ENCODE results near the gene KCNIP3. TPM values are rescaled to one million over a fixed set of nuclear protein-coding genes. Genes with fewer than 3 reads are reported as not detected.

The KCNIP3 gene
- total and polyA plus RNA-seq, 9 of the 15 experiments (the other 6 are each of a cell fraction or from before 2014, with no cell fraction given) = 0.04 TPM; not detected in 8

DNA sequence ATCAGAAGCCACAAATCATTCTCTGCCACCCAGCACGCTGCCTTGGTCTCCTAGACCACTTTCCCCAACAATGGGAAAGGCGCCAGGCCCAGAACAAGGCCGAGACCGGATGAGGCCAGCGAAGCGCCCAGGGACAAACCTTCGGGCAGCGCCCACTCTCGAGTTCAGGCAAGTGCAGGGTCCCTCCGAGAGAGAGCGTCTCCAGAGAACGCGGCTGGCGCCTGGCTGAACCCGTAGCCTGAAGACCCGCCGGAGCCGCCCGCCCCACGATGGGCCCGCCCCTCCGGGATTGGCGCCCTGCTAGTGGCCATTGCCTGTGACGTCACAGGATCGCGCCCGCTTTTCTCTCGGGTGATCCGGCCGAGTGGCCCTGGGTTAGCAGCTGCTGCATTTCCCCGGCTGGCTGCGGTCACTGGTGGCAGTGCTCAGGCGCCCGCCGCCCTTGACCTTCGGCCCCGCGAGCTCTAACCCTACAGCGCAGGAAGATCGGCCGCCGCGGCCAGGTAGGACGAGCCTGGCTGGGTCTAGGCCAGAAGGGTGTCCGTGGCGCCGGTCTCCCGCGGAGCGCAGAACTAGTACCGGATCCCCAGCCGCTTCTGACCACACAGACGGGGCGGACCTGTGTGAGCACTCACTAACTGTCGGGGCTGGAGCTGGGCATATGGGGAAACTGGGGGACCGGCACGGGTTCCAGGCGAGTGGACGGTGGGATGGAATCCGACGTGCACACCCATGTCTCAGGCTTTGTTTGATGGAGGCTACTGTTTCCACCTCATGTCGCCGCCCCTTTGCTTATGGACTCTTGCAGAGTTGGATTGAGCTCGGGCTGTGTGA lies 105.4 kb downstream of the KCNIP3 start, which contains the start of gene FAHD2A (continued):
- TF ChIP-seq RFX5 (IDR thresholded peaks at IDR 0.05; ENCODE audit: low read depth, low read length) (0 out of 2 replicates have a peak, but pooled peaks have one; percentile 27), RCOR1 (IDR thresholded peaks at IDR 0.05; ENCODE audit: borderline replicate concordance in 1 of 2, low read depth in 2 of 2, low read length in 2 of 2) (no peak), POLR2A (conservative IDR thresholded peaks at IDR 0.05) (peak; percentile 92), HMBOX1 (IDR thresholded peaks at IDR 0.05) (0 out of 2 replicates have a peak, but pooled peaks have one; percentile 7), ZC3H8 (IDR thresholded peaks at IDR 0.05) (no peak), SUPT5H (IDR thresholded peaks at IDR 0.05) (peak; percentile 92), MYC (IDR thresholded peaks at IDR 0.05; ENCODE audit: low read depth, low read length) (peak; percentile 36; the same call in 1 of the 2 replicates), MYC (CRISPR knock-in tag; IDR thresholded peaks at IDR 0.05; ENCODE audit: borderline replicate concordance, low read depth) (no peak), POLR2G (IDR thresholded peaks at IDR 0.05; ENCODE audit: low read depth, low read length) (peak; percentile 94), TCF3 (CRISPR knock-in tag; IDR thresholded peaks at IDR 0.05) (0 out of 2 replicates have a peak, but pooled peaks have one; percentile 12), BRCA1 (IDR thresholded peaks at IDR 0.05) (no peak), BRCA1 (CRISPR knock-in tag; IDR thresholded peaks at IDR 0.05) (no peak), ZNF79 (CRISPR knock-in tag; IDR thresholded peaks at IDR 0.05; ENCODE audit: low read depth) (no peak), SAFB (IDR thresholded peaks at IDR 0.05; ENCODE audit: borderline replicate concordance, low read depth, low read length) (peak; percentile 98), POLR2AphosphoS5 (IDR thresholded peaks at IDR 0.05; ENCODE audit: control insufficient read depth, insufficient read depth, low read depth, low read length) (0 out of 2 replicates have a peak, but pooled peaks have one; percentile 46), PHF8 (IDR thresholded peaks at IDR 0.05; ENCODE audit: borderline replicate concordance, low read length) (peak; percentile 88; the same call in 1 of the 2 replicates), CSDE1 (IDR thresholded peaks at IDR 0.05) (peak in 1 of 2 experiments; percentile 61; a peak in 1 of 4 replicates)
- TF ChIP-seq, protein P1, sequence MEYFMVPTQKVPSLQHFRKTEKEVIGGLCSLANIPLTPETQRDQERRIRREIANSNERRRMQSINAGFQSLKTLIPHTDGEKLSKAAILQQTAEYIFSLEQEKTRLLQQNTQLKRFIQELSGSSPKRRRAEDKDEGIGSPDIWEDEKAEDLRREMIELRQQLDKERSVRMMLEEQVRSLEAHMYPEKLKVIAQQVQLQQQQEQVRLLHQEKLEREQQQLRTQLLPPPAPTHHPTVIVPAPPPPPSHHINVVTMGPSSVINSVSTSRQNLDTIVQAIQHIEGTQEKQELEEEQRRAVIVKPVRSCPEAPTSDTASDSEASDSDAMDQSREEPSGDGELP (CRISPR knock-in tag; IDR thresholded peaks at IDR 0.05; ENCODE audit: borderline replicate concordance) = peak; percentile 93
- TF ChIP-seq, protein P2, sequence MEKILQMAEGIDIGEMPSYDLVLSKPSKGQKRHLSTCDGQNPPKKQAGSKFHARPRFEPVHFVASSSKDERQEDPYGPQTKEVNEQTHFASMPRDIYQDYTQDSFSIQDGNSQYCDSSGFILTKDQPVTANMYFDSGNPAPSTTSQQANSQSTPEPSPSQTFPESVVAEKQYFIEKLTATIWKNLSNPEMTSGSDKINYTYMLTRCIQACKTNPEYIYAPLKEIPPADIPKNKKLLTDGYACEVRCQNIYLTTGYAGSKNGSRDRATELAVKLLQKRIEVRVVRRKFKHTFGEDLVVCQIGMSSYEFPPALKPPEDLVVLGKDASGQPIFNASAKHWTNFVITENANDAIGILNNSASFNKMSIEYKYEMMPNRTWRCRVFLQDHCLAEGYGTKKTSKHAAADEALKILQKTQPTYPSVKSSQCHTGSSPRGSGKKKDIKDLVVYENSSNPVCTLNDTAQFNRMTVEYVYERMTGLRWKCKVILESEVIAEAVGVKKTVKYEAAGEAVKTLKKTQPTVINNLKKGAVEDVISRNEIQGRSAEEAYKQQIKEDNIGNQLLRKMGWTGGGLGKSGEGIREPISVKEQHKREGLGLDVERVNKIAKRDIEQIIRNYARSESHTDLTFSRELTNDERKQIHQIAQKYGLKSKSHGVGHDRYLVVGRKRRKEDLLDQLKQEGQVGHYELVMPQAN (IDR thresholded peaks at IDR 0.05; ENCODE audit: borderline replicate concordance) = peak; percentile 69
- TF ChIP-seq, protein P3, sequence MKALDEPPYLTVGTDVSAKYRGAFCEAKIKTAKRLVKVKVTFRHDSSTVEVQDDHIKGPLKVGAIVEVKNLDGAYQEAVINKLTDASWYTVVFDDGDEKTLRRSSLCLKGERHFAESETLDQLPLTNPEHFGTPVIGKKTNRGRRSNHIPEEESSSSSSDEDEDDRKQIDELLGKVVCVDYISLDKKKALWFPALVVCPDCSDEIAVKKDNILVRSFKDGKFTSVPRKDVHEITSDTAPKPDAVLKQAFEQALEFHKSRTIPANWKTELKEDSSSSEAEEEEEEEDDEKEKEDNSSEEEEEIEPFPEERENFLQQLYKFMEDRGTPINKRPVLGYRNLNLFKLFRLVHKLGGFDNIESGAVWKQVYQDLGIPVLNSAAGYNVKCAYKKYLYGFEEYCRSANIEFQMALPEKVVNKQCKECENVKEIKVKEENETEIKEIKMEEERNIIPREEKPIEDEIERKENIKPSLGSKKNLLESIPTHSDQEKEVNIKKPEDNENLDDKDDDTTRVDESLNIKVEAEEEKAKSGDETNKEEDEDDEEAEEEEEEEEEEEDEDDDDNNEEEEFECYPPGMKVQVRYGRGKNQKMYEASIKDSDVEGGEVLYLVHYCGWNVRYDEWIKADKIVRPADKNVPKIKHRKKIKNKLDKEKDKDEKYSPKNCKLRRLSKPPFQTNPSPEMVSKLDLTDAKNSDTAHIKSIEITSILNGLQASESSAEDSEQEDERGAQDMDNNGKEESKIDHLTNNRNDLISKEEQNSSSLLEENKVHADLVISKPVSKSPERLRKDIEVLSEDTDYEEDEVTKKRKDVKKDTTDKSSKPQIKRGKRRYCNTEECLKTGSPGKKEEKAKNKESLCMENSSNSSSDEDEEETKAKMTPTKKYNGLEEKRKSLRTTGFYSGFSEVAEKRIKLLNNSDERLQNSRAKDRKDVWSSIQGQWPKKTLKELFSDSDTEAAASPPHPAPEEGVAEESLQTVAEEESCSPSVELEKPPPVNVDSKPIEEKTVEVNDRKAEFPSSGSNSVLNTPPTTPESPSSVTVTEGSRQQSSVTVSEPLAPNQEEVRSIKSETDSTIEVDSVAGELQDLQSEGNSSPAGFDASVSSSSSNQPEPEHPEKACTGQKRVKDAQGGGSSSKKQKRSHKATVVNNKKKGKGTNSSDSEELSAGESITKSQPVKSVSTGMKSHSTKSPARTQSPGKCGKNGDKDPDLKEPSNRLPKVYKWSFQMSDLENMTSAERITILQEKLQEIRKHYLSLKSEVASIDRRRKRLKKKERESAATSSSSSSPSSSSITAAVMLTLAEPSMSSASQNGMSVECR (CRISPR knock-in tag; IDR thresholded peaks at IDR 0.05) = peak; percentile 53

Data from K562 (cell line).